NCI-H82 treated with DMSO at 0.1 percent for 48 hours (cell line): ENCODE results near the gene GOLGB1.
A peak's percentile ranks its signal among the peaks of the same experiment; 100 is the strongest.
"Not testable (repeated sequence)": the region's sequence is repeated elsewhere in the genome, so short reads cannot be mapped to it uniquely, and the experiment has no call there.

Experiments
- DNase-seq: peaks from one replicate; lab custom pipeline; 2025; ENCODE audit not compliant: unreplicated experiment; lab: John Stamatoyannopoulos, UW

The GOLGB1 gene

GRCh38 chr3:121749276-121750086 lies at the start of gene GOLGB1:
Gene GOLGB1 (minus strand): TSS chr3:121749741. CDS start chr3:121730971, 18,770 bp downstream.
- peak; percentile 99 for DNase-seq

GRCh38 chr3:121796970-121797369 lies 47.4 kb upstream of the GOLGB1 start:
- DNase-seq = no peak

- DNase-seq = no peak
Measured at GRCh38 chr3:121794264-121794983, 44.9 kb upstream of the GOLGB1 start.

- no peak for DNase-seq
Measured at GRCh38 chr3:121793078-121793477, 43.5 kb upstream of the GOLGB1 start.

- no peak for DNase-seq
Measured at GRCh38 chr3:121786485-121786884, 36.9 kb upstream of the GOLGB1 start.

- not testable (repeated sequence) for DNase-seq
Measured at GRCh38 chr3:121782784-121783183, 33.2 kb upstream of the GOLGB1 start.

GRCh38 chr3:121781611-121782010 lies 32.1 kb upstream of the GOLGB1 start:
- no peak for DNase-seq

- not testable (repeated sequence) for DNase-seq
Measured at GRCh38 chr3:121775095-121775494, 25.6 kb upstream of the GOLGB1 start.

- DNase-seq = no peak
Measured at GRCh38 chr3:121769246-121769645, 19.7 kb upstream of the GOLGB1 start.

- no peak for DNase-seq
Measured at GRCh38 chr3:121768452-121768851, 18.9 kb upstream of the GOLGB1 start.

- DNase-seq = peak; percentile 91
Measured at GRCh38 chr3:121759541-121760202, 10.1 kb upstream of the GOLGB1 start.

- peak; percentile 59 for DNase-seq
Measured at GRCh38 chr3:121758727-121759450, 9.3 kb upstream of the GOLGB1 start.

- no peak for DNase-seq
Measured at GRCh38 chr3:121757812-121758545, 8.4 kb upstream of the GOLGB1 start.

GRCh38 chr3:121757087-121757811 lies 7.7 kb upstream of the GOLGB1 start:
- no peak for DNase-seq

GRCh38 chr3:121752772-121753171 lies 3.2 kb upstream of the GOLGB1 start:
- DNase-seq = no peak

- DNase-seq = no peak
Measured at GRCh38 chr3:121752261-121752660, 2.7 kb upstream of the GOLGB1 start.

- no peak for DNase-seq
Measured at GRCh38 chr3:121750087-121750415, 510 bp upstream of the GOLGB1 start.

GRCh38 chr3:121748680-121749275 lies 763 bp downstream of the GOLGB1 start:
- no peak for DNase-seq

GRCh38 chr3:121747976-121748375 lies 1.6 kb downstream of the GOLGB1 start:
- DNase-seq = no peak
